Aorta (tissue), 5 donors: ENCODE results near the gene C6orf132. TPM values are rescaled to one million over a fixed set of nuclear protein-coding genes. Genes with fewer than 3 reads are reported as not detected.

Source experiments
- ATAC-seq: fragments of 200-7000 bp; cut with Tn5 transposase; one replicate; pipeline ENCODE4 v1.9.1; 2022; ENCODE audit warnings: moderate library complexity; ENCODE audit not compliant: low FRiP score
- DNase-seq, 2 donors: peaks; one replicate each; pipeline ENCODE4 v3.0.0-alpha.2; 2020
- H3K27ac ChIP-seq, 2 donors: one replicate each; pipeline ENCODE4 v1.5.1; 2013; ENCODE audit warnings: low read length in 2 of 2, mild to moderate bottlenecking in 2 of 2, moderate library complexity in 2 of 2, control low read depth in 1 of 2, inconsistent platforms in 1 of 2, low read depth in 1 of 2
- H3K27me3 ChIP-seq, 2 donors: one replicate each; pipeline ENCODE4 v1.6.1; 2013; ENCODE audit warnings: control low read depth in 1 of 2, low read length in 1 of 2, mild to moderate bottlenecking in 1 of 2, moderate library complexity in 1 of 2; ENCODE audit not compliant: insufficient read depth in 2 of 2, control insufficient read depth in 1 of 2
- H3K36me3 ChIP-seq, 2 donors: one replicate each; pipeline ENCODE4 v1.6.1; 2013; ENCODE audit warnings: control low read depth in 1 of 2, low read length in 1 of 2, mild to moderate bottlenecking in 1 of 2; ENCODE audit not compliant: insufficient read depth in 2 of 2, control insufficient read depth in 1 of 2
- H3K4me1 ChIP-seq, 2 donors: one replicate each; pipeline ENCODE4 v1.6.1; 2013; ENCODE audit warnings: low read length in 2 of 2, control low read depth in 1 of 2, mild to moderate bottlenecking in 1 of 2, moderate library complexity in 1 of 2; ENCODE audit not compliant: insufficient read depth in 2 of 2, control insufficient read depth in 1 of 2
- H3K4me3 ChIP-seq, 2 donors: one replicate each; pipeline ENCODE4 v1.5.1; 2013; ENCODE audit warnings: low read length in 2 of 2, control low read depth in 1 of 2, mild to moderate bottlenecking in 1 of 2
- H3K9me3 ChIP-seq: one replicate; pipeline ENCODE4 v1.6.1; 2013; ENCODE audit warnings: mild to moderate bottlenecking, low read length; ENCODE audit not compliant: control insufficient read depth
- WGBS, 2 donors: extraction: QIAGEN DNeasy Blood & Tissue Kit; methylation state at CpG; one replicate each; pipeline ENCODE4 v1.1.7; 2013; 5-methylcytosine and 5-hydroxymethylcytosine counted together
- intact Hi-C, 2 donors: fragments of 100-400 bp; cut with DNase I; formaldehyde crosslinking; loops; one replicate each; pipeline versions ENCODE4 v1.14.2 to v1.15.0; 2022
- polyA plus RNA-seq, 2 donors: library from polyadenylated mRNA; stranded (reverse); fragments of 200-250 nt; gene quantifications; one replicate each; pipeline ENCODE4 v1.2.3, GENCODE V29; 2013
- total RNA-seq, 2 donors: library from RNA; stranded (reverse); fragmentation: NEBNext Ultra II Directional; extraction: Animal tissue kit (Norgen Biotek cat#: 25700); gene quantifications; one replicate each; pipeline ENCODE4 v1.2.1, GENCODE V29; 2021
- donor health status: healthy with polysubstance abuse.
- donor health status: Bipolar disorder and iron deficiency.
- donor health status: DM: no; HTN: no; CAD: no.
- donor health status: DM: no; HTN: no; CAD: no.
- donor health status: DM: yes; HTN: yes; CAD: no.

C6orf132 gene
- total and polyA plus RNA-seq, 4 donors: 0.51 to 30.7 (median 2.4) TPM

- no peak overlapping the region for H3K27ac ChIP-seq
- H3K9me3 ChIP-seq: no peaks in the 10 kb centered on the region
- intact Hi-C loops: no loop called here
- no peak overlapping the region for H3K4me3 ChIP-seq
- no peaks in the 10 kb centered on the region for H3K4me1 ChIP-seq
- ATAC-seq (no peak), DNase-seq (no peak)
- H3K27me3 ChIP-seq: no peaks in the 10 kb centered on the region
- no peaks in the 10 kb centered on the region for H3K36me3 ChIP-seq
- WGBS, 2 donors: 76 to 77% methylated on average over 8 of the region's 8 CpGs
Measured at GRCh38 chr6:42120895-42121865, 21.2 kb downstream of the C6orf132 start.

- Histone ChIP-seq H3K9me3 (no peaks in the 10 kb centered on the region), H3K4me1 (no peaks in the 10 kb centered on the region), H3K4me3 (no peak overlapping the region), H3K27ac (no peak overlapping the region), H3K27me3 (no peaks in the 10 kb centered on the region), H3K36me3 (no peaks in the 10 kb centered on the region)
- intact Hi-C loops: no loop called here
- peak; percentile 77 for ATAC-seq
- 18 to 22% methylated on average over 10 of the region's 10 CpGs for WGBS, 2 donors
- DNase-seq: peak; percentile 70 to 83
Measured at GRCh38 chr6:42118162-42119001, 24.0 kb downstream of the C6orf132 start.

- intact Hi-C loops: no loop called here
- Histone ChIP-seq H3K4me3 (no peak overlapping the region), H3K4me1 (no peaks in the 10 kb centered on the region), H3K9me3 (no peaks in the 10 kb centered on the region), H3K27ac (no peak overlapping the region), H3K36me3 (no peaks in the 10 kb centered on the region), H3K27me3 (no peaks in the 10 kb centered on the region)
- ATAC-seq: no peak
- WGBS, 2 donors: 86 to 89% methylated on average over 3 of the region's 3 CpGs
- DNase-seq: no peak
Measured at GRCh38 chr6:42117843-42118161, 24.6 kb downstream of the C6orf132 start.

DNA sequence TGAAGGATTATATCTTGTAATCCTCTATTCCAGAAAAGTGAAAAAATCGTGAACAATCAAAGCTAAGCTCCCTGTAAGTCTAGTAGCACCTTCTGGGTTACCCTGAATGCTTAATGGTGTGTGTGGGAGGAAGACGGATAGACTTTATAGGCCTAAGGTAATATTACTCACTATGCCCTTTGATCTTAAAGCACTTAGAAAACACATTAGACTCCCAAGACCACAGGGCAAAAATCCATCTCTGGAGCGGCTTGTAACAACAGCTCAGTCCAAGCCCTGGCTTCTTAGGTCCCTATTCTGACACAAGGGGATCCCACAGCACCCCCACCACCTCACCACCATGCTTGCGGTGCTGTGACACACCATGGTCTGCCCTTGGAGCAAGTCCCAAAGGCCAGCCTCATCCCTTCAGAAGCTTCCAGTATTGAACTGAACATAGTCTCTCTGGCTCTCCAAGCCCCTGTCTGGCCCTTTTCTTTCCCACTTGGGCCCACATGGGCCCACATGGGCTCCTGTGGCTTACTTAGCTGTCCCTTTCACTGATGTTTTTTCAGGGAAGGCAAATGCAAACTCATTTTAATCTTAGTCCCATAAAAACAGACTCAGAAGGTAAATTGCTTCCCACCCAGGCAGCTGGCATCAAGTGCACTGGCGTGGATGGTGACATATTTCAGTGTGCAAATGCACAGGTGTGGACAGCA lies 28.3 kb downstream of the C6orf132 start:
- no peak overlapping the region for H3K27ac ChIP-seq
- 83 to 87% methylated on average over 5 of the region's 5 CpGs for WGBS, 2 donors
- no peak for ATAC-seq

GRCh38 chr6:42112351-42112750 lies 30.1 kb downstream of the C6orf132 start:
- intact Hi-C loops: no loop called here
- no peaks in the 10 kb centered on the region for H3K27me3 ChIP-seq
- DNase-seq (no peak), ATAC-seq (no peak)
- H3K36me3 ChIP-seq: no peaks in the 10 kb centered on the region
- WGBS, 2 donors: 94 to 98% methylated on average over 1 of the region's 1 CpG
- no peaks in the 10 kb centered on the region for H3K4me1 ChIP-seq
- H3K27ac ChIP-seq: no peak overlapping the region
- no peak overlapping the region for H3K4me3 ChIP-seq
- H3K9me3 ChIP-seq: peaks cover 5% of the 10 kb centered on the region

More for the DNA sequence above, 28.3 kb downstream of the C6orf132 start:
- intact Hi-C loops: no loop called here
- Histone ChIP-seq H3K36me3 (no peaks in the 10 kb centered on the region), H3K4me3 (no peak overlapping the region), H3K27me3 (no peaks in the 10 kb centered on the region), H3K9me3 (peaks cover 5% of the 10 kb centered on the region), H3K4me1 (no peaks in the 10 kb centered on the region)
- DNase-seq: no peak

- no peak for ATAC-seq
- Histone ChIP-seq H3K27me3 (no peaks in the 10 kb centered on the region), H3K4me3 (no peak overlapping the region), H3K27ac (no peak overlapping the region), H3K9me3 (peaks cover 5% of the 10 kb centered on the region), H3K36me3 (no peaks in the 10 kb centered on the region), H3K4me1 (no peaks in the 10 kb centered on the region)
- 75 to 81% methylated on average over 3 of the region's 3 CpGs for WGBS, 2 donors
- no peak for DNase-seq
- intact Hi-C loops: no loop called here
Measured at GRCh38 chr6:42110683-42111082, 31.7 kb downstream of the C6orf132 start.

- no peaks in the 10 kb centered on the region for H3K36me3 ChIP-seq
- peaks cover 5% of the 10 kb centered on the region for H3K9me3 ChIP-seq
- no peaks in the 10 kb centered on the region for H3K27me3 ChIP-seq
- H3K27ac ChIP-seq: no peak overlapping the region
- intact Hi-C loops: no loop called here
- no peaks in the 10 kb centered on the region for H3K4me1 ChIP-seq
- ATAC-seq (no peak), DNase-seq (no peak)
- no peak overlapping the region for H3K4me3 ChIP-seq
- 94 to 97% methylated on average over 2 of the region's 2 CpGs for WGBS, 2 donors
Measured at GRCh38 chr6:42108071-42108470, 34.3 kb downstream of the C6orf132 start.

GRCh38 chr6:42106112-42107023 lies 36.1 kb downstream of the C6orf132 start:
- Histone ChIP-seq H3K27me3 (no peaks in the 10 kb centered on the region), H3K4me3 (no peak overlapping the region), H3K9me3 (peaks cover 5% of the 10 kb centered on the region), H3K36me3 (no peaks in the 10 kb centered on the region), H3K4me1 (no peaks in the 10 kb centered on the region), H3K27ac (no peak overlapping the region)
- DNase-seq: no peak
- no peak for ATAC-seq
- intact Hi-C loops: no loop called here
- 87 to 89% methylated on average over 18 to 19 of the region's 19 CpGs for WGBS, 2 donors
